Left forelimb (tissue), 1 donor: ENCODE results near the gene NCAPH2.

ENCODE experiments used
- DNase-seq: peaks from one replicate; pipeline ENCODE4 v3.0.0-alpha.2; 2018; ENCODE audit warnings: low spot score

Gene NCAPH2

DNA sequence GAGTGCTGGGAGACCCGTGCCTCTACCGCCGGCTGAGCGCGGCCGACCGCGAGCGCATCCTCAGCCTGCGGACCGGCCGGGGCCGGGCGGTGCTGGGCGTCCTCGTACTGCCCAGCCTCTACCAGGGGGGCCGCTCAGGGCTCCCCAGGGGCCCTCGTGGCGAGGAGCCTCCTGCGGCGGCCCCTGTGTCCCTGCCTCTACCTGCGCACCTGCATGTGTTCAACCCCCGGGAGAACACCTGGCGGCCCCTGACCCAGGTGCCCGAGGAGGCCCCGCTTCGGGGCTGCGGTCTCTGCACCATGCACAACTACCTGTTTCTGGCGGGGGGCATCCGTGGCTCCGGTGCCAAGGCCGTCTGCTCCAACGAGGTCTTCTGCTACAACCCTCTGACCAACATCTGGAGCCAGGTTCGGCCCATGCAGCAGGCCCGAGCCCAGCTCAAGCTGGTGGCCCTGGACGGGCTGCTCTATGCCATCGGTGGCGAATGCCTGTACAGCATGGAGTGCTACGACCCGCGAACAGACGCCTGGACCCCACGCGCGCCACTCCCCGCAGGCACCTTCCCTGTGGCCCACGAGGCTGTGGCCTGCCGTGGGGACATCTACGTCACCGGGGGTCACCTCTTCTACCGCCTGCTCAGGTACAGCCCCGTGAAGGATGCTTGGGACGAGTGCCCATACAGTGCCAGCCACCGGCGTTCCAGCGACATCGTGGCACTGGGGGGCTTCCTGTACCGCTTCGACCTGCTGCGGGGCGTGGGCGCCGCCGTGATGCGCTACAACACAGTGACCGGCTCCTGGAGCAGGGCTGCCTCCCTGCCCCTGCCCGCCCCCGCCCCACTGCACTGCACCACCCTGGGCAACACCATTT, 41.1 kb downstream of the NCAPH2 start:
- DNase-seq = no peak

DNA sequence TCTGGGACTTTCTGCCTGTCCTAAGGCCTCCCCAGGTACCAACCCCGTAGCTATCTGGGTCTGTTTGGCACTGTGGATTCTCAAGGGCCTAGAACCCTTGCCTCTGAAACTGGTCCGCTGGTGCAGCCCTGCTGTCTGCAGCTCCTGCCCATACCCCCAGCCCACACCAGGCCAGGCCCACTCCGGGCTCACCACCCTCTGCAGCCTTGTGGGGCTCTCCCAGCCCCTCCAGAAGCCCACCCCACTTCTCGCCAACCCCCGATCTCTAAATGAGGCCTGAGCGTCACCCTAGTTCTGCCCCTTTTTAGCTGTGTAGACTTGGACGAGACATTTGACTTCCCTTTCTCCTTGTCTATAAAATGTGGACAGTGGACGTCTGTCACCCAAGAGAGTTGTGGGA, 42.4 kb downstream of the NCAPH2 start:
- DNase-seq = no peak

GRCh38 chr22:50551160-50551752, 43.2 kb downstream of the NCAPH2 start:
- no peak for DNase-seq

GRCh38 chr22:50553310-50553709, 45.3 kb downstream of the NCAPH2 start:
- no peak for DNase-seq

DNA sequence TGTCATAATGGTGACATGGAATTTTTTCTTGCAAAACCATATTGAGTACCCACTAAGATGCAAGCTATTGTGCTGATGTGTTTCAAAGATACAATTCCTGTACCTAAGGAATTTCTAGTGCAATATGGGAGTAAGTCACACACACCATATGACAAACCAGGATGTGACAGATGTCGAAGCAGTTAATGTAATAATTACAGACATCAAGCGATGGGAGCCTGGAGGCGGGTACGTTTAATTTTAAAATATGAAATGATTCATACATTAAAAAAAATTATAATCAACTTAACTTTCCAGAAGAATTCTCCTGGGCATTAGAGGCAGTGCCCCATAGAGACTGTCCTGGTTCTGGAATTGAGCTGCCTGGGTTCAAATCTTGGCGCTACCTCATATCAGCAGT, 48.7 kb downstream of the NCAPH2 start:
- no peak for DNase-seq

DNA sequence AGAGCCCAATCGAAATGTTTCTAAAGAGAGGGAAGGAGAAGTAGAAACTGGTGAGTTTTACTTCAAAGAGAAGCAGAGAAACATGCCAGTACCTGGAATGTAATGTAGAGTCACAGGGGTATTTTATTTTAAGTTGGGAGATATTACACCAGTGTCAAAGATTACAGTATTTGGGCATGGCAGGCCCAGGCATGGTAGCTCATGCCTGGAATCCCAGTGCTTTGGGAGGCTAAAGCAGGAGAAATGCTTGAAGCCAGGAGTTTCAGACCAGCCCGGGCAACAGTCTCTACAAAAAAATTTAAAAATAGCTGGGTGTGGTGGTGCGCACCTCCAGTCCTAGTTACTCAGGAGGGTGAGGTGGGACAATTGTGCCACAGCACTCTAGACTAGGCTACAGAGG, 52.0 kb downstream of the NCAPH2 start:
- no peak for DNase-seq

- no peak for DNase-seq
Observed at GRCh38 chr22:50561401-50562358, 53.7 kb downstream of the NCAPH2 start.

- DNase-seq = peak; percentile 95
Observed at GRCh38 chr22:50562523-50563412, 54.7 kb downstream of the NCAPH2 start, which contains the start of gene SYCE3. SYCE3 (minus strand) TSS chr22:50562919; CDS start chr22:50556405, 6,514 bp downstream.

GRCh38 chr22:50563413-50564160, 55.6 kb downstream of the NCAPH2 start:
- DNase-seq = no peak

GRCh38 chr22:50564289-50564688, 56.3 kb downstream of the NCAPH2 start:
- DNase-seq = no peak

GRCh38 chr22:50567721-50568252, 59.8 kb downstream of the NCAPH2 start:
- no peak for DNase-seq

DNA sequence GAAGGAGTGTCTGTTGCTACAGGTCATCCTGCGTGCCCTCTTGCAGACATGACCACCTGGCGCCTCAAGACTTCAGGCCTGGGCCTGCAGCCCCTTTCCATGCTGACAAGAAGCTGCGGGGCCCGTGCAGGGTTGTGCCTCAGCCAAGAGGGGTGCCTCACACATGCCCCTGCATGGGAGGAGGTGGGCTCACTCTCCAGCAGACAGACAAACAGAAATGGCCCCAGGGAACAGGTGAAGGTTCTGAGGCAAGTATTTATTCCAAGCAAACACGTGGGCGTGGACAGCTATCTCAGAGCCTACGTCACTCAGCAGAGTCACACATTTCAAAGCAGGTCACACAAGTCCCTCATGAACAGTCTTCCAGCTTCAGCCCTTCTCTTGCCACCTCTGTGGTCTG, 60.6 kb downstream of the NCAPH2 start:
- DNase-seq = no peak

- DNase-seq = no peak
Observed at GRCh38 chr22:50569041-50569459, 61.0 kb downstream of the NCAPH2 start.

- DNase-seq = no peak
Observed at GRCh38 chr22:50569896-50570535, 62.0 kb downstream of the NCAPH2 start.

GRCh38 chr22:50570861-50571260, 62.8 kb downstream of the NCAPH2 start:
- DNase-seq = no peak

GRCh38 chr22:50571264-50572175, 63.5 kb downstream of the NCAPH2 start:
- no peak for DNase-seq

- DNase-seq = no peak
Observed at GRCh38 chr22:50572965-50573364, 64.9 kb downstream of the NCAPH2 start.

DNA sequence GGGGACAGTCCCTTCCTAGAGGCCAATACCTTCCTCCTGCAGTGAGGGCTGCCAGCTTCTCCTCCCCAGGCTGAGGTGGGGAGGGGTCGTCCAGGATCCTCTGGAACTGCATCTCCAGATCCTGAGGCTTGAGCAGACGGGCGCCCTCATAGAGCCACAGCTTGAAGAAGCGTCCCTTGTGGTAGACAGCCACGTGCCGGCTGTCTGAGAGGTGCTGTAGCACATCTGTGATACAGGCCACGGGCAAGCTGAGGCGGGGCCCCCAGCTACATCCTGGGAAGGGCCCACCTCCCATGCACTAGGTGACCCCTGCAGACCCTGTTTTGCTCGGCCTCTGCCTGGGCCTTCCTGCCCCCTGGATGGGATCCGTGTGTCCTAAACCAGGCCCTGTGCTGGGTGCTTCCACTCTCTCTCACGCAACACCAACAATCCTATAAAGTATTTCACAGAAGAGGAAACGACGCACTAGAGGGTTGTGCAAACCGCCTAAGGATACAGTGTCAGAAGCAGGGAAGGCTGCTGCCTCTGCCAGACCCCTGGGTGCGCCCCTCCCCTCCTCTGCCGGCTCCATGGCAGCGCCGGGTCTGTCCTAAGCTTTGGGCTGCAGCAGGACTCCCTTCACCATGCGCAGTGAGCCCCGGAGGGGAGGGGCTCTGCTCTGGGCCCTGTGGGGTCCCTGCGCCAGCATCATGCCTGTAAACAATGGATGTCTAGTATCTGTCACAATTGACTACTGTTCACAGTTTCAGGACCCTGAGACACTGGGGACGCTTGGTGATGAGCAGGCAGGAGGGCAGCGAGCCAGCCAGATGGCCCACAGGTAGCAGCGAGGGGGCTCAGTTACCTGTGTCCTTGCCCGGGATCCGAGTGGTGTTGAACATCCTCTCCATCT, 65.7 kb downstream of the NCAPH2 start:
- no peak for DNase-seq
